SK-N-SH (cell line): ENCODE data around the gene WDR48. TPM values are rescaled to one million over a fixed set of nuclear protein-coding genes. Genes with fewer than 3 reads are reported as not detected.

Experiments
- CTCF ChIA-PET: fragments of 300-600, 350-600 bp; formaldehyde crosslinking; extraction: SDS; loops from one replicate; lab custom pipeline; 2021; lab: Yijun Ruan, JAX
- POLR2A ChIA-PET: fragments of 350-600 bp; sonication (Branson Sonifier 250); formaldehyde crosslinking; extraction: SDS; loops from one replicate; lab custom pipeline; 2020; ENCODE audit warnings: antibody characterized with exemption, inconsistent platforms; lab: Yijun Ruan, JAX
- DNase-seq: peaks from one replicate; pipeline ENCODE4 v3.0.0; 2012
- H2AFZ ChIP-seq: fragments of 200-600 bp; sonication (generic); 2 replicates; pipeline ENCODE4 v1.8.1; 2016; ENCODE audit warnings: antibody characterized with exemption, mild to moderate bottlenecking, low read depth
- H3F3A ChIP-seq: fragments of 200-600 bp; sonication (generic); replicated peaks from 2 replicates; pipeline ENCODE3; 2016; ENCODE audit warnings: antibody characterized with exemption, mild to moderate bottlenecking; ENCODE audit not compliant: insufficient read depth
- H3K27ac ChIP-seq, 2 experiments: fragments of 200-500 bp in 1 of 2; fragments of 200-600 bp in 1 of 2; sonication (Bioruptor generic) in 1 of 2; sonication (generic), shearing (Covaris generic) in 1 of 2; 2 replicates each; pipeline versions ENCODE4 v1.5.1 to v1.6.1; 2014 to 2016; ENCODE audit warnings: low read depth in 2 of 2, inconsistent platforms in 1 of 2, low read length in 1 of 2, mild to moderate bottlenecking in 1 of 2, mixed read lengths in 1 of 2
- H3K27me3 ChIP-seq: fragments of 200-600 bp; sonication (generic), shearing (Covaris generic); 2 replicates; pipeline ENCODE4 v1.6.1; 2016; ENCODE audit warnings: mixed run types; ENCODE audit not compliant: insufficient read depth
- H3K36me3 ChIP-seq, 2 experiments: fragments of 200-500 bp in 1 of 2; fragments of 200-600 bp in 1 of 2; sonication (Bioruptor generic) in 1 of 2; sonication (generic) in 1 of 2; replicated peaks in 1 of 2; 2 replicates each; pipeline versions ENCODE3 to v1.5.1; 2014 to 2016; ENCODE audit warnings: low read length in 1 of 2, mild to moderate bottlenecking in 1 of 2; ENCODE audit not compliant: insufficient read depth in 2 of 2, control insufficient read depth in 1 of 2
- H3K4me1 ChIP-seq, 2 experiments: fragments of 200-500 bp in 1 of 2; fragments of 200-600 bp in 1 of 2; sonication (Bioruptor generic) in 1 of 2; sonication (generic), shearing (Covaris generic) in 1 of 2; 2 replicates each; pipeline versions ENCODE4 v1.5.1 to v1.6.1; 2014 to 2016; ENCODE audit warnings: low read depth in 1 of 2, low read length in 1 of 2, mixed run types in 1 of 2; ENCODE audit not compliant: insufficient read depth in 2 of 2, control insufficient read depth in 1 of 2
- H3K4me2 ChIP-seq: fragments of 200-600 bp; sonication (generic), shearing (Covaris generic); 2 replicates; pipeline ENCODE4 v1.6.1; 2017; ENCODE audit warnings: mixed run types
- H3K4me3 ChIP-seq, 2 experiments: fragments of 200-500 bp in 1 of 2; fragments of 200-600 bp in 1 of 2; sonication (Bioruptor generic) in 1 of 2; sonication (generic), shearing (Covaris generic) in 1 of 2; 2 replicates each; pipeline versions ENCODE4 v1.5.1 to v1.8.1; 2014 to 2016; ENCODE audit warnings: low read depth in 2 of 2, inconsistent platforms in 1 of 2, low read length in 1 of 2, mild to moderate bottlenecking in 1 of 2, mixed read lengths in 1 of 2, moderate library complexity in 1 of 2
- H3K79me2 ChIP-seq: fragments of 200-600 bp; sonication (generic); 2 replicates; pipeline ENCODE4 v1.8.1; 2017; ENCODE audit warnings: mild to moderate bottlenecking; ENCODE audit not compliant: insufficient read depth
- H3K9ac ChIP-seq: fragments of 200-600 bp; sonication (generic); 2 replicates; pipeline ENCODE4 v1.6.1; 2017; ENCODE audit warnings: mixed run types
- H3K9me2 ChIP-seq: fragments of 200-600 bp; sonication (generic); 2 replicates; pipeline ENCODE4 v1.6.1; 2017; ENCODE audit warnings: mixed run types
- H3K9me3 ChIP-seq: fragments of 200-600 bp; sonication (generic); 2 replicates; pipeline ENCODE4 v1.6.1; 2017; ENCODE audit warnings: mixed run types, mild to moderate bottlenecking, moderate library complexity
- H4K20me1 ChIP-seq: fragments of 200-600 bp; sonication (generic); 2 replicates; pipeline ENCODE4 v1.6.1; 2017; ENCODE audit warnings: mild to moderate bottlenecking, mixed run types; ENCODE audit not compliant: insufficient read depth
- CTCF ChIP-seq: fragments of 200-600 bp; sonication (generic); IDR thresholded peaks from 2 replicates; pipeline ENCODE4 v1.6.1; 2017; ENCODE audit warnings: antibody characterized with exemption, mild to moderate bottlenecking, moderate library complexity
- ELF1 ChIP-seq: IDR thresholded peaks from 2 replicates; pipeline ENCODE4 v1.4.0; 2012
- FOSL2 ChIP-seq: IDR thresholded peaks from 2 replicates; pipeline ENCODE4 v1.4.0; 2012; ENCODE audit warnings: low read depth, mild to moderate bottlenecking, moderate library complexity, borderline replicate concordance
- IRF3 ChIP-seq: fragments of 150-350 bp; IDR thresholded peaks from 2 replicates; pipeline ENCODE4 v1.6.1; 2016; ENCODE audit warnings: mild to moderate bottlenecking, low read depth, low read length
- MEF2A ChIP-seq: IDR thresholded peaks from 2 replicates; pipeline ENCODE4 v1.4.0; 2012; ENCODE audit warnings: low read depth, borderline replicate concordance
- PBX3 ChIP-seq: IDR thresholded peaks from 2 replicates; pipeline ENCODE4; 2012
- POLR2AphosphoS5 ChIP-seq: IDR thresholded peaks from 2 replicates; pipeline ENCODE4 v1.6.1; 2012; ENCODE audit warnings: low read depth, low read length
- RFX5 ChIP-seq: IDR thresholded peaks from 2 replicates; pipeline ENCODE4 v1.6.1; 2012; ENCODE audit warnings: mild to moderate bottlenecking, improper control_type of control experiment, low read length
- SIN3A ChIP-seq: IDR thresholded peaks from 2 replicates; pipeline ENCODE4 v1.6.1; 2012; ENCODE audit warnings: low read depth, mild to moderate bottlenecking, low read length, moderate library complexity, borderline replicate concordance
- TEAD4 ChIP-seq: IDR thresholded peaks from 2 replicates; pipeline ENCODE4 v1.4.0; 2012; ENCODE audit warnings: mild to moderate bottlenecking, borderline replicate concordance; ENCODE audit not compliant: insufficient read depth
- USF1 ChIP-seq: IDR thresholded peaks from 2 replicates; pipeline ENCODE4 v1.4.0; 2012; ENCODE audit warnings: low read depth, borderline replicate concordance
- USF2 ChIP-seq: fragments of 150-350 bp; IDR thresholded peaks from 2 replicates; pipeline ENCODE4 v1.6.1; 2017; ENCODE audit warnings: antibody characterized with exemption, low read length, low read depth, borderline replicate concordance
- YY1 ChIP-seq: IDR thresholded peaks from 2 replicates; pipeline ENCODE4 v1.4.0; 2012; ENCODE audit warnings: low read depth, mild to moderate bottlenecking
- WGBS: methylation state at CpG from one replicate; pipeline ENCODE4 v1.1.6; 2017; ENCODE audit warnings: low lambda C conversion rate; 5-methylcytosine and 5-hydroxymethylcytosine counted together
- polyA plus RNA-seq, 3 experiments: library from polyadenylated mRNA; depleted of rRNA; stranded (reverse); fragments of >200 nt; gene quantifications; 2 replicates each; pipeline ENCODE4 v1.2.3, GENCODE V29; 2012

The WDR48 gene
- polyA plus RNA-seq, 1 of the 3 experiments (the other 2 are of a cell fraction) = 12.1 TPM

- Histone ChIP-seq H3K27ac (no peak overlapping the region), H4K20me1 (no peaks in the 10 kb centered on the region), H3K9ac (no peak overlapping the region), H3K36me3 (no peaks in the 10 kb centered on the region), H3K79me2 (no peaks in the 10 kb centered on the region), H3K9me2 (no peaks in the 10 kb centered on the region), H3K4me3 (no peak overlapping the region), H3K9me3 (no peaks in the 10 kb centered on the region), H3K4me2 (no peak overlapping the region), H2AFZ (no peak overlapping the region), H3K27me3 (no peaks in the 10 kb centered on the region), H3K4me1 (no peaks in the 10 kb centered on the region), H3F3A (no peaks in the 10 kb centered on the region)
- TF ChIP-seq PBX3 (no peak), YY1 (no peak), MEF2A (no peak), ELF1 (no peak), USF2 (no peak), RFX5 (no peak), TEAD4 (no peak), FOSL2 (no peak), POLR2AphosphoS5 (no peak), CTCF (no peak), USF1 (no peak), IRF3 (no peak), SIN3A (no peak)
- 59% methylated on average over 3 of the region's 3 CpGs for WGBS
- no peak for DNase-seq
- ChIA-PET CTCF (interaction anchor here (1.6 to 3.9 kb wide), 3 partner anchors 8 to 174 kb away, joined by 9 to 16 read pairs (median 10); no protein-coding TSS in a partner anchor), POLR2A (interaction anchor here (0.6 kb wide), 1 partner anchor 9 kb away, joined by 3 read pairs; no protein-coding TSS in a partner anchor)
Observed at GRCh38 chr3:39118079-39118478, 66.3 kb downstream of the WDR48 start.
